ENCODE measurements around the gene USF2. TPM values are rescaled to one million over a fixed set of nuclear protein-coding genes. Genes with fewer than 3 reads are reported as not detected.
A peak's percentile ranks its signal among the peaks of the same experiment; 100 is the strongest.

The USF2 gene
- total RNA-seq, 1 experiment from 2014 or later, result 121 TPM

- Histone ChIP-seq H3K4me3 (ENCODE audit: low read depth in 2 of 2, low read length in 2 of 2) (no peak overlapping the region), H3K36me3 (ENCODE audit: control insufficient read depth, insufficient read depth, low read length) (no peaks in the 10 kb centered on the region), H3K27me3 (ENCODE audit: control insufficient read depth, insufficient read depth, low read length) (no peaks in the 10 kb centered on the region), H3K9me3 (ENCODE audit: control insufficient read depth, insufficient read depth, low read depth, low read length) (no peaks in the 10 kb centered on the region), H3K4me1 (ENCODE audit: control insufficient read depth, insufficient read depth, low read length) (no peaks in the 10 kb centered on the region; the same call in 1 of the 2 replicates), H3K27ac (ENCODE audit: low read length) (no peak overlapping the region)
- ChIA-PET POLR2A (no interaction called here), CTCF (no interaction called here)
- intact Hi-C loops (cut with micrococcal nuclease; ENCODE audit: unreplicated experiment), result no loop called here
- DNase-seq (ENCODE audit: low read depth, low spot score) (no peak), ATAC-seq (peak; percentile 29; the same call in 1 of the 2 replicates)
- in situ Hi-C loops (cut with HindIII; ENCODE audit: low pct_unique_long_range_greater_than_20kb, low sequenced_read_pairs), result no loop called here
- TF ChIP-seq SIN3A (IDR thresholded peaks at IDR 0.05; ENCODE audit: borderline replicate concordance, insufficient read depth, low read depth, low read length) (no peak), CTCF (IDR thresholded peaks at IDR 0.05) (no peak), REST (IDR thresholded peaks at IDR 0.05; ENCODE audit: insufficient read depth in 1 of 2, low read depth in 2 of 2, low read length in 1 of 2) (no peak), POLR2AphosphoS5 (IDR thresholded peaks at IDR 0.05; ENCODE audit: low read depth, low read length) (no peak), TCF7L2 (IDR thresholded peaks at IDR 0.05; ENCODE audit: low read depth, low read length) (no peak)
- BruUV-seq (replicated peaks), result no TSS peak
Observed at GRCh38 chr19:35317464-35318043, 48.8 kb downstream of the USF2 start.

DNA sequence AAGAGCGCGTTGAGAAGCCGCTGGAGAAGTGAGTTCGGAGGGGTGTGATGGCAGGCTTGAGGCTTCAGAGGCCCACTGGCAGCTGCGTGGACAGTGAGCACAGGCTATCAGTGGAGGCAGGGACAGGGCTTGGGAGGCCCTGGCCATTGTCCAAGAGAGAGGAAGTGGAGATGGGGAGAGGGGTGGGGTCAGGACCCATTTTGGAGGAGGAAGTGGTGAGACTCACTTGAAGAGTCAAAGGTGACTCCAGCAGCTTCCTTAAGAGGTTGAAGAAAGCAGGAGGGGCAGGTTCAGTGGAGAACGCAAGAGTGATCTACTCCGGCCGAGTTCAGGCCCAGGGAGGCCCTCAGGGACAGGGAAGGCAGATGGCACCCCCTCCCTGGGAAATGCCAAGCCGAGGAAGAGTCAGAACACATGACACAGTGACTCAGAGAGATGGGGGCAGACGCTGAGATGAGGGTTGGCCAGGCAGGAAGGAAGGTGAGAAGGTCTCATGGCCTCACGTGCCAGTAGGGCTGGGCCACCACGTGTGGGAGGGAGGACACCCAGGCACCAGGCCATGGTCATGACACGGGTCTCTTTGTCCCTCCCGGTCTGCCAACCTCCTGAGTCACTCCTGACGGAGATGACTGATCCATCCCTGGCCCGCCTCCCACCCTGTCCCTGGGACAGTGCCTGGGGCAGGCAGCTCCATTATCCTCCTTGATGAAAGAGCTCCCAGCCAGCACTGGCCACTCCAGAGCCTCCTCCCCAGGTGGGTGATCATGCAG is 50.1 kb downstream of the USF2 start:
- Histone ChIP-seq H3K4me3 (ENCODE audit: low read depth in 2 of 2, low read length in 2 of 2) (no peak overlapping the region), H3K27ac (ENCODE audit: low read length) (no peak overlapping the region), H3K9me3 (ENCODE audit: control insufficient read depth, insufficient read depth, low read depth, low read length) (no peaks in the 10 kb centered on the region), H3K36me3 (ENCODE audit: control insufficient read depth, insufficient read depth, low read length) (no peaks in the 10 kb centered on the region), H3K4me1 (ENCODE audit: control insufficient read depth, insufficient read depth, low read length) (no peaks in the 10 kb centered on the region; the same call in 1 of the 2 replicates), H3K27me3 (ENCODE audit: control insufficient read depth, insufficient read depth, low read length) (no peaks in the 10 kb centered on the region)
- peak; percentile 88 for ATAC-seq
- POLR2A ChIA-PET, result interaction anchor here (0.6 kb wide), 2 partner anchors 61 to 307 kb away, joined by 4 to 6 read pairs; no protein-coding TSS in a partner anchor
- DNase-seq (ENCODE audit: low read depth, low spot score), result peak; percentile 98
- CTCF ChIA-PET, result no interaction called here
- in situ Hi-C loops (cut with HindIII; ENCODE audit: low pct_unique_long_range_greater_than_20kb, low sequenced_read_pairs), result no loop called here
- no TSS peak for BruUV-seq (replicated peaks)
- intact Hi-C loops (cut with micrococcal nuclease; ENCODE audit: unreplicated experiment), result no loop called here
- TF ChIP-seq CTCF (IDR thresholded peaks at IDR 0.05), result no peak
- no peak for TF ChIP-seq REST (IDR thresholded peaks at IDR 0.05; ENCODE audit: insufficient read depth in 1 of 2, low read depth in 2 of 2, low read length in 1 of 2)
- TF ChIP-seq SIN3A (IDR thresholded peaks at IDR 0.05; ENCODE audit: borderline replicate concordance, insufficient read depth, low read depth, low read length), result no peak
- TF ChIP-seq TCF7L2 (IDR thresholded peaks at IDR 0.05; ENCODE audit: low read depth, low read length), result no peak
- TF ChIP-seq POLR2AphosphoS5 (IDR thresholded peaks at IDR 0.05; ENCODE audit: low read depth, low read length), result no peak

Measured in Panc1 (cell line).